ENCODE results near the gene PCSK5. TPM values are rescaled to one million over a fixed set of nuclear protein-coding genes. Genes with fewer than 3 reads are reported as not detected.

PCSK5 gene
- total RNA-seq, 2 experiments from 2014 or later, result 14.4 to 15.2 TPM

GRCh38 chr9:75941577-75942311 lies 51.3 kb downstream of the PCSK5 start:
- Mint-ChIP-seq H3K4me1 (ENCODE audit: low read depth) (peaks cover 19% of the 10 kb centered on the region), H3K27ac (no peak overlapping the region), H3K4me3 (no peak overlapping the region), H3K27me3 (no peaks in the 10 kb centered on the region), H3K36me3 (ENCODE audit: low read depth) (peaks cover 51% of the 10 kb centered on the region), H3K9me3 (no peaks in the 10 kb centered on the region)
- intact Hi-C loops (cut with DNase I, micrococcal nuclease), result no loop called here
- ATAC-seq (ENCODE audit: poor library complexity), result no peak
- H3K36me3 ChIP-seq (ENCODE audit: insufficient read depth, low read length), result no peaks in the 10 kb centered on the region
- no peaks in the 10 kb centered on the region for H3K4me1 ChIP-seq (ENCODE audit: insufficient read depth, low read length)
- no peak for TF ChIP-seq CTCF (IDR thresholded peaks at IDR 0.05)
- no peaks in the 10 kb centered on the region for H3K9me3 ChIP-seq (ENCODE audit: control insufficient read depth in 1 of 2, insufficient read depth in 1 of 2, low read length in 2 of 2)
- H3K4me3 ChIP-seq (ENCODE audit: low read length), result no peak overlapping the region
- POLR2A ChIA-PET, result no interaction called here
- no peaks in the 10 kb centered on the region for H3K27me3 ChIP-seq (ENCODE audit: control insufficient read depth in 1 of 2, insufficient read depth in 2 of 2, low read length in 2 of 2)
- no peak overlapping the region for H3K27ac ChIP-seq (ENCODE audit: low read depth in 1 of 2, low read length in 2 of 2)
- no peak for DNase-seq
- CTCF ChIA-PET, result no interaction called here

GRCh38 chr9:75946766-75947165 lies 56.3 kb downstream of the PCSK5 start:
- no peak for ATAC-seq (ENCODE audit: poor library complexity)
- H3K27ac ChIP-seq (ENCODE audit: low read depth in 1 of 2, low read length in 2 of 2), result no peak overlapping the region
- TF ChIP-seq CTCF (IDR thresholded peaks at IDR 0.05), result no peak
- Mint-ChIP-seq H3K27me3 (no peaks in the 10 kb centered on the region), H3K4me3 (no peak overlapping the region), H3K27ac (no peak overlapping the region), H3K36me3 (ENCODE audit: low read depth) (peaks cover 63% of the 10 kb centered on the region), H3K4me1 (ENCODE audit: low read depth) (peaks cover 16% of the 10 kb centered on the region), H3K9me3 (peaks cover 5% of the 10 kb centered on the region)
- intact Hi-C loops (cut with DNase I, micrococcal nuclease), result no loop called here
- H3K4me3 ChIP-seq (ENCODE audit: low read length), result no peak overlapping the region
- no peaks in the 10 kb centered on the region for H3K4me1 ChIP-seq (ENCODE audit: insufficient read depth, low read length)
- H3K9me3 ChIP-seq (ENCODE audit: control insufficient read depth in 1 of 2, insufficient read depth in 1 of 2, low read length in 2 of 2), result no peaks in the 10 kb centered on the region
- no peaks in the 10 kb centered on the region for H3K36me3 ChIP-seq (ENCODE audit: insufficient read depth, low read length)
- DNase-seq, result no peak
- ChIA-PET POLR2A (no interaction called here), CTCF (no interaction called here)
- H3K27me3 ChIP-seq (ENCODE audit: control insufficient read depth in 1 of 2, insufficient read depth in 2 of 2, low read length in 2 of 2), result no peaks in the 10 kb centered on the region

GRCh38 chr9:75947233-75947632 lies 56.8 kb downstream of the PCSK5 start:
- Histone ChIP-seq H3K27ac (ENCODE audit: low read depth in 1 of 2, low read length in 2 of 2) (no peak overlapping the region), H3K27me3 (ENCODE audit: control insufficient read depth in 1 of 2, insufficient read depth in 2 of 2, low read length in 2 of 2) (no peaks in the 10 kb centered on the region), H3K9me3 (ENCODE audit: control insufficient read depth in 1 of 2, insufficient read depth in 1 of 2, low read length in 2 of 2) (no peaks in the 10 kb centered on the region), H3K4me3 (ENCODE audit: low read length) (no peak overlapping the region), H3K4me1 (ENCODE audit: insufficient read depth, low read length) (no peaks in the 10 kb centered on the region), H3K36me3 (ENCODE audit: insufficient read depth, low read length) (no peaks in the 10 kb centered on the region)
- no peak for TF ChIP-seq CTCF (IDR thresholded peaks at IDR 0.05)
- DNase-seq (no peak), ATAC-seq (ENCODE audit: poor library complexity) (no peak)
- Mint-ChIP-seq H3K9me3 (peaks cover 5% of the 10 kb centered on the region), H3K4me3 (no peak overlapping the region), H3K4me1 (ENCODE audit: low read depth) (peaks cover 16% of the 10 kb centered on the region), H3K27me3 (no peaks in the 10 kb centered on the region), H3K36me3 (ENCODE audit: low read depth) (peaks cover 67% of the 10 kb centered on the region), H3K27ac (no peak overlapping the region)
- intact Hi-C loops (cut with DNase I, micrococcal nuclease), result no loop called here
- ChIA-PET CTCF (no interaction called here), POLR2A (no interaction called here)

All from CD4-positive, alpha-beta T cell (primary cell).